HL-60 (cell line): ENCODE results near the gene AOPEP.
A peak's percentile ranks its signal among the peaks of the same experiment; 100 is the strongest.

ENCODE experiments used
- DNase-seq, 2 experiments: peaks; one replicate each; pipeline ENCODE4 v3.0.0-alpha.2; 2010 to 2020; ENCODE audit warnings: low read depth in 1 of 2, low spot score in 1 of 2
- H3K27ac ChIP-seq: fragments of 250-450 bp; sonication (Bioruptor Pico); replicated peaks from 2 replicates; pipeline ENCODE4 v1.5.1; 2020; ENCODE audit warnings: mild to moderate bottlenecking, moderate library complexity
- H3K27me3 ChIP-seq: fragments of 250-450 bp; sonication (Bioruptor Pico); 2 replicates; pipeline ENCODE4 v1.5.1; 2021; ENCODE audit warnings: mild to moderate bottlenecking, moderate library complexity; ENCODE audit not compliant: insufficient read depth, poor library complexity, severe bottlenecking
- H3K4me3 ChIP-seq: replicated peaks from 2 replicates; pipeline ENCODE4 v1.5.1; 2011; ENCODE audit warnings: mild to moderate bottlenecking, control low read depth, low read length; ENCODE audit not compliant: insufficient read depth
- CTCF ChIP-seq: IDR thresholded peaks from one replicate; pipeline ENCODE4 v1.5.1; 2011; ENCODE audit warnings: low read length, control low read depth, inconsistent platforms; ENCODE audit not compliant: insufficient read depth
- GABPA ChIP-seq: IDR thresholded peaks from 2 replicates; pipeline ENCODE4 v1.6.1; 2012; ENCODE audit warnings: low read depth
- POLR2AphosphoS5 ChIP-seq: IDR thresholded peaks from 2 replicates; pipeline ENCODE4 v1.6.1; 2012; ENCODE audit warnings: low read depth
- SPI1 ChIP-seq: IDR thresholded peaks from 2 replicates; pipeline ENCODE4 v1.6.1; 2012; ENCODE audit warnings: low read depth, mild to moderate bottlenecking, borderline replicate concordance
- TF ChIP-seq, protein P1 (sequence below): IDR thresholded peaks from 2 replicates; pipeline ENCODE4 v1.6.1; 2012; ENCODE audit warnings: low read depth; ENCODE audit not compliant: insufficient replicate concordance

Gene AOPEP

GRCh38 chr9:95000821-95001220 is 274.3 kb downstream of the AOPEP start:
- H3K27me3 ChIP-seq, result peaks cover 3% of the 10 kb centered on the region
- DNase-seq, result no peak
- H3K27ac ChIP-seq, result no peak overlapping the region
- H3K4me3 ChIP-seq, result no peak overlapping the region
- TF ChIP-seq, protein P1, sequence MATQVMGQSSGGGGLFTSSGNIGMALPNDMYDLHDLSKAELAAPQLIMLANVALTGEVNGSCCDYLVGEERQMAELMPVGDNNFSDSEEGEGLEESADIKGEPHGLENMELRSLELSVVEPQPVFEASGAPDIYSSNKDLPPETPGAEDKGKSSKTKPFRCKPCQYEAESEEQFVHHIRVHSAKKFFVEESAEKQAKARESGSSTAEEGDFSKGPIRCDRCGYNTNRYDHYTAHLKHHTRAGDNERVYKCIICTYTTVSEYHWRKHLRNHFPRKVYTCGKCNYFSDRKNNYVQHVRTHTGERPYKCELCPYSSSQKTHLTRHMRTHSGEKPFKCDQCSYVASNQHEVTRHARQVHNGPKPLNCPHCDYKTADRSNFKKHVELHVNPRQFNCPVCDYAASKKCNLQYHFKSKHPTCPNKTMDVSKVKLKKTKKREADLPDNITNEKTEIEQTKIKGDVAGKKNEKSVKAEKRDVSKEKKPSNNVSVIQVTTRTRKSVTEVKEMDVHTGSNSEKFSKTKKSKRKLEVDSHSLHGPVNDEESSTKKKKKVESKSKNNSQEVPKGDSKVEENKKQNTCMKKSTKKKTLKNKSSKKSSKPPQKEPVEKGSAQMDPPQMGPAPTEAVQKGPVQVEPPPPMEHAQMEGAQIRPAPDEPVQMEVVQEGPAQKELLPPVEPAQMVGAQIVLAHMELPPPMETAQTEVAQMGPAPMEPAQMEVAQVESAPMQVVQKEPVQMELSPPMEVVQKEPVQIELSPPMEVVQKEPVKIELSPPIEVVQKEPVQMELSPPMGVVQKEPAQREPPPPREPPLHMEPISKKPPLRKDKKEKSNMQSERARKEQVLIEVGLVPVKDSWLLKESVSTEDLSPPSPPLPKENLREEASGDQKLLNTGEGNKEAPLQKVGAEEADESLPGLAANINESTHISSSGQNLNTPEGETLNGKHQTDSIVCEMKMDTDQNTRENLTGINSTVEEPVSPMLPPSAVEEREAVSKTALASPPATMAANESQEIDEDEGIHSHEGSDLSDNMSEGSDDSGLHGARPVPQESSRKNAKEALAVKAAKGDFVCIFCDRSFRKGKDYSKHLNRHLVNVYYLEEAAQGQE, result no peak
- no peak for TF ChIP-seq CTCF

GRCh38 chr9:95001720-95002119 is 275.2 kb downstream of the AOPEP start:
- Histone ChIP-seq H3K27ac (no peak overlapping the region), H3K4me3 (no peak overlapping the region), H3K27me3 (peaks cover 3% of the 10 kb centered on the region)
- no peak for DNase-seq
- TF ChIP-seq SPI1, result no peak
- no peak for TF ChIP-seq CTCF
- TF ChIP-seq POLR2AphosphoS5, result no peak
- TF ChIP-seq, protein P1, result no peak
- TF ChIP-seq GABPA, result no peak

GRCh38 chr9:95003689-95004410 is 277.4 kb downstream of the AOPEP start:
- DNase-seq, result peak in 1 of 2 experiments; percentile 23
- peak overlapping the region; percentile 42; the same call in 1 of the 2 replicates for H3K27ac ChIP-seq
- peak overlapping the region; percentile 55 for H3K4me3 ChIP-seq
- TF ChIP-seq POLR2AphosphoS5 (no peak), CTCF (no peak), GABPA (no peak), SPI1 (no peak)
- TF ChIP-seq, protein P1, result no peak
- H3K27me3 ChIP-seq, result peaks cover 3% of the 10 kb centered on the region
